ENCODE measurements around the gene HDAC4. TPM values are rescaled to one million over a fixed set of nuclear protein-coding genes. Genes with fewer than 3 reads are reported as not detected.

The HDAC4 gene
- total RNA-seq, 1 donor from 2014 or later = 76.6 TPM

GRCh38 chr2:239201531-239201876 lies 199.3 kb downstream of the HDAC4 start:
- intact Hi-C loops (cut with DNase I) = no loop called here
- Histone ChIP-seq H3K36me3 (peaks cover 0 to 13% of the 10 kb centered on the region in 2 donors), H3K4me3 (peak overlapping the region in 1 of 2 donors; percentile 16), H3K27me3 (no peaks in the 10 kb centered on the region), H3K27ac (peak overlapping the region; percentile 40), H3K9me3 (no peaks in the 10 kb centered on the region), H3K4me1 (peaks cover 32% of the 10 kb centered on the region)
- DNase-seq (ENCODE audit: extremely low spot score in 2 of 2) = no peak
- TF ChIP-seq POLR2A (IDR thresholded peaks at IDR 0.05) = no peak
- TF ChIP-seq, protein P1, sequence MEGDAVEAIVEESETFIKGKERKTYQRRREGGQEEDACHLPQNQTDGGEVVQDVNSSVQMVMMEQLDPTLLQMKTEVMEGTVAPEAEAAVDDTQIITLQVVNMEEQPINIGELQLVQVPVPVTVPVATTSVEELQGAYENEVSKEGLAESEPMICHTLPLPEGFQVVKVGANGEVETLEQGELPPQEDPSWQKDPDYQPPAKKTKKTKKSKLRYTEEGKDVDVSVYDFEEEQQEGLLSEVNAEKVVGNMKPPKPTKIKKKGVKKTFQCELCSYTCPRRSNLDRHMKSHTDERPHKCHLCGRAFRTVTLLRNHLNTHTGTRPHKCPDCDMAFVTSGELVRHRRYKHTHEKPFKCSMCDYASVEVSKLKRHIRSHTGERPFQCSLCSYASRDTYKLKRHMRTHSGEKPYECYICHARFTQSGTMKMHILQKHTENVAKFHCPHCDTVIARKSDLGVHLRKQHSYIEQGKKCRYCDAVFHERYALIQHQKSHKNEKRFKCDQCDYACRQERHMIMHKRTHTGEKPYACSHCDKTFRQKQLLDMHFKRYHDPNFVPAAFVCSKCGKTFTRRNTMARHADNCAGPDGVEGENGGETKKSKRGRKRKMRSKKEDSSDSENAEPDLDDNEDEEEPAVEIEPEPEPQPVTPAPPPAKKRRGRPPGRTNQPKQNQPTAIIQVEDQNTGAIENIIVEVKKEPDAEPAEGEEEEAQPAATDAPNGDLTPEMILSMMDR (IDR thresholded peaks at IDR 0.05) = no peak
- TF ChIP-seq POLR2AphosphoS5 (IDR thresholded peaks at IDR 0.05; ENCODE audit: insufficient read depth in 1 of 2, low read depth in 1 of 2) = no peak

DNA sequence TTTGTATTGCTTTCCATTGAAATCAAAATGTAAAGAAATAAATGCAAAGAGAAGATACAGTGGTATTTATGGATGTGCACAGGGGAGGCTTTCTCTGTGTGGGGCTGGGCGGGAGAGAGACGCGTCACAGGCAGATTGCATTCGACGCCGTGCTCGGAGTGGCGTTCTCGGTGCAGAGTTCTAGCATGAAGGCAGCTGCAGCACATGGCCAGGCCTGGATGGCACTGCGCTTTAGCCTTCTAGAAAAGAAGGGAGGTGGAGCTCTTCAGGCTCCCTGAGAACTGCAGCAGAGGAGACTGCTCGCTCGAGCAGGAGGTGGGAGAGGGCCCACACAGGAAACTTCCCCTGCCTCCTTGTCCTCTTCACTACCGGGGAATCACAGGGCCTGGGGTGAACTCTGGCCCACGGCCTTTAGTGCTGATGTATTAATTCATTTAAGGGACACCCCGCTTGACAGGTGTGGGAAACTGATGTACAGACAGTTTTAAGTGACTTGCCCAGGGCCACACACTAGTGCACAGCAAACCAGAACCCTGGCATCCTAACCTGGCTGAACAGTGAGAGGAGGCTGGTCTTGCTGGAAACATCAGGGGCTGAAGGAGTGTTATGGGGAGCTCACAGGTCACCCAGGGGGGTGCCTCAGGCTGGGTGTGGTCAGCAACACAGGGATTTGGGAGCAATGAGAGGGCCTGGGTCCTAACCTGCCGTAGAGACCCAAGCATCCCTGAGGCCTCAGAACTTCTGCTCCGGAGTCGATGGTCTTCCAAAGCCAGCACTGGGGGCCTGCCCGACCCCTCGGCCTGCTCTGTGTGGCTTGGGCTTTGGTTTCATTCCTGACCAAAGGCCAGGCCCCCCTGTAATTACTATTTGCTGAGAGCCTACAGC lies 199.9 kb downstream of the HDAC4 start:
- H3K9me3 ChIP-seq = no peaks in the 10 kb centered on the region
- peak overlapping the region; percentile 40 for H3K27ac ChIP-seq
- peaks cover 32% of the 10 kb centered on the region for H3K4me1 ChIP-seq
- DNase-seq (ENCODE audit: extremely low spot score in 2 of 2) = no peak
- TF ChIP-seq, protein P1 (IDR thresholded peaks at IDR 0.05) = no peak
- TF ChIP-seq POLR2AphosphoS5 (IDR thresholded peaks at IDR 0.05; ENCODE audit: insufficient read depth in 1 of 2, low read depth in 1 of 2) (no peak), POLR2A (IDR thresholded peaks at IDR 0.05) (no peak)
- H3K36me3 ChIP-seq = peaks cover 0 to 13% of the 10 kb centered on the region in 2 donors
- peak overlapping the region in 1 of 2 donors; percentile 16 for H3K4me3 ChIP-seq
- H3K27me3 ChIP-seq = no peaks in the 10 kb centered on the region
- intact Hi-C loops (cut with DNase I) = no loop called here

GRCh38 chr2:239199041-239199768 lies 201.6 kb downstream of the HDAC4 start:
- Histone ChIP-seq H3K27ac (no peak overlapping the region), H3K27me3 (no peaks in the 10 kb centered on the region), H3K9me3 (no peaks in the 10 kb centered on the region), H3K36me3 (peaks cover 0 to 13% of the 10 kb centered on the region in 2 donors), H3K4me3 (no peak overlapping the region), H3K4me1 (peaks cover 32% of the 10 kb centered on the region)
- DNase-seq (ENCODE audit: extremely low spot score in 2 of 2) = no peak
- TF ChIP-seq POLR2AphosphoS5 (IDR thresholded peaks at IDR 0.05; ENCODE audit: insufficient read depth in 1 of 2, low read depth in 1 of 2) (no peak), POLR2A (IDR thresholded peaks at IDR 0.05) (no peak)
- TF ChIP-seq, protein P1 (IDR thresholded peaks at IDR 0.05) = no peak
- intact Hi-C loops (cut with DNase I) = no loop called here

DNA sequence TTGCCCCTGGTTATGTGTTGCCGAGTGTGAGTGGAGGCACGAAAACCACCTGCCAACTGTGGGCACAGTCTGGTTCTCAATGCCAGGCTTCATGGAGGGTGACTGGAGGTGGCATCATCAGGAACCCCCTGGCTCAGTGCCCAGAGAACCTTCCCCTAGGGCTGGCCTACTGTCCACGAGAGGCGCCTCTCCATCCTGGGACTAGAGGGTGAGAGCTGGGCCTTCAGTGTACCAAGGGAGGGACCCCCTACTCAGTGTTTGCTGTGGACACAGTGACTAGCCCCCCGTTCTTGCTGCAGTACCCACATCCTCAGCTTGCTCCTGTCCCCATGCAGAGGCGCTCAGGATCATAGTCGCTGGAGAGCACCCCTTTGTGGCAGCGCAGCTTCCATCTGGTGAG lies 202.6 kb downstream of the HDAC4 start:
- no peak overlapping the region for H3K27ac ChIP-seq
- TF ChIP-seq, protein P1 (IDR thresholded peaks at IDR 0.05) = no peak
- TF ChIP-seq POLR2A (IDR thresholded peaks at IDR 0.05) = no peak
- TF ChIP-seq POLR2AphosphoS5 (IDR thresholded peaks at IDR 0.05; ENCODE audit: insufficient read depth in 1 of 2, low read depth in 1 of 2) = no peak
- no peaks in the 10 kb centered on the region for H3K27me3 ChIP-seq
- no peaks in the 10 kb centered on the region for H3K9me3 ChIP-seq
- peaks cover 0 to 13% of the 10 kb centered on the region in 2 donors for H3K36me3 ChIP-seq
- intact Hi-C loops (cut with DNase I) = no loop called here
- DNase-seq (ENCODE audit: extremely low spot score in 2 of 2) = no peak
- H3K4me3 ChIP-seq = no peak overlapping the region
- H3K4me1 ChIP-seq = peaks cover 32% of the 10 kb centered on the region
